ENCODE data around the gene XPO6. TPM values are rescaled to one million over a fixed set of nuclear protein-coding genes. Genes with fewer than 3 reads are reported as not detected.
"Not testable (repeated sequence)": the region's sequence is repeated elsewhere in the genome, so short reads cannot be mapped to it uniquely, and the experiment has no call there.

The XPO6 gene
- total RNA-seq, 1 donor from 2014 or later, result 82.9 TPM

DNA sequence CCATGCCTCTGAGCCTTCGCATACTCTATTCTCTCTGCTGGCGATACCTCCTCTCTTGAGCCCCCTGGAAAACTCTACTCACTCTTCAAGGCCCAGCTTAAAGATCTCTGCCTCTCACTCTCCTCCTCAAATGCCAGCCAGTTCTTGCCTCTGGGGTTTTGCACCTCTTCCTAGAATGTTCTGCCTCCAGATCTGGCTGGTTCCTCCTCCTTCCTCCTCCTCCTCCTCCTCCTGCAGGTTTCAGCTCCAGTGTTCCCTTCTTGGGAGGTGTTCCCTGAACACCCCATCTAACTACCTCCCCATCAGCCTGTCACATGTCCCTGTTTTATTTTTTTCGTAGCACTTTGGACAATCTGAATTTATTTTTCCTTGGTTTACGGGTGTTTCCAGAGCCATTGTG is 45.5 kb upstream of the XPO6 start:
- H3K4me1 Mint-ChIP-seq (ENCODE audit: low read depth), result no peaks in the 10 kb centered on the region
- peaks cover 4% of the 10 kb centered on the region for H3K9me3 Mint-ChIP-seq (ENCODE audit: low read depth)
- peaks cover 11% of the 10 kb centered on the region for H3K27me3 Mint-ChIP-seq
- no peak overlapping the region for H3K27ac Mint-ChIP-seq
- DNase-seq (ENCODE audit: low spot score, unreplicated experiment), result no peak
- H3K36me3 Mint-ChIP-seq (ENCODE audit: insufficient read depth), result no peaks in the 10 kb centered on the region
- TF ChIP-seq, protein P1, sequence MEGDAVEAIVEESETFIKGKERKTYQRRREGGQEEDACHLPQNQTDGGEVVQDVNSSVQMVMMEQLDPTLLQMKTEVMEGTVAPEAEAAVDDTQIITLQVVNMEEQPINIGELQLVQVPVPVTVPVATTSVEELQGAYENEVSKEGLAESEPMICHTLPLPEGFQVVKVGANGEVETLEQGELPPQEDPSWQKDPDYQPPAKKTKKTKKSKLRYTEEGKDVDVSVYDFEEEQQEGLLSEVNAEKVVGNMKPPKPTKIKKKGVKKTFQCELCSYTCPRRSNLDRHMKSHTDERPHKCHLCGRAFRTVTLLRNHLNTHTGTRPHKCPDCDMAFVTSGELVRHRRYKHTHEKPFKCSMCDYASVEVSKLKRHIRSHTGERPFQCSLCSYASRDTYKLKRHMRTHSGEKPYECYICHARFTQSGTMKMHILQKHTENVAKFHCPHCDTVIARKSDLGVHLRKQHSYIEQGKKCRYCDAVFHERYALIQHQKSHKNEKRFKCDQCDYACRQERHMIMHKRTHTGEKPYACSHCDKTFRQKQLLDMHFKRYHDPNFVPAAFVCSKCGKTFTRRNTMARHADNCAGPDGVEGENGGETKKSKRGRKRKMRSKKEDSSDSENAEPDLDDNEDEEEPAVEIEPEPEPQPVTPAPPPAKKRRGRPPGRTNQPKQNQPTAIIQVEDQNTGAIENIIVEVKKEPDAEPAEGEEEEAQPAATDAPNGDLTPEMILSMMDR (IDR thresholded peaks at IDR 0.05; ENCODE audit: unreplicated experiment), result no peak
- H3K4me3 Mint-ChIP-seq (ENCODE audit: low read depth), result no peak overlapping the region

DNA sequence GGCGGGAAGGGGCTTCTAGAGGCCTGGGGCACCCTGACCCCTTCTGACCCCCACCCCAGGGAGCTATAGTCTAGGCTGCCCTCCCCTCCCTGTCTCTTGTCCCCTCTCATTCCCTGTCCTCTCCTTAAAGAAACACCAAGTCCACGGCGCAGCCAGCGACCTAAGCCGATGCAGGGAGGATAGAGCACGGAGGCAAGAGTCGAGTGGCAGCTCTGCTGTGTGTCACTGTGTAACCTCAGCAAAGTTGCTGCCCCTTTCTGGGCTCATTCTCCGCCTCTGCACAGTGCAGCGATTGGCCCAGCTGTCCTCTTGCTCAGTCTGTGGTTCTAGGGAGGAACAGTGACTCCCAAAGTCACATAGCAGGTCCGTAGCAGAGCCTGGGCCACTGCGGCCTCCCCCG is 44.1 kb upstream of the XPO6 start:
- Mint-ChIP-seq H3K36me3 (ENCODE audit: insufficient read depth) (no peaks in the 10 kb centered on the region), H3K9me3 (ENCODE audit: low read depth) (peaks cover 4% of the 10 kb centered on the region), H3K4me1 (ENCODE audit: low read depth) (no peaks in the 10 kb centered on the region), H3K27me3 (peaks cover 8% of the 10 kb centered on the region), H3K27ac (no peak overlapping the region), H3K4me3 (ENCODE audit: low read depth) (no peak overlapping the region)
- TF ChIP-seq, protein P1 (IDR thresholded peaks at IDR 0.05; ENCODE audit: unreplicated experiment), result no peak
- DNase-seq (ENCODE audit: low spot score, unreplicated experiment), result no peak

DNA sequence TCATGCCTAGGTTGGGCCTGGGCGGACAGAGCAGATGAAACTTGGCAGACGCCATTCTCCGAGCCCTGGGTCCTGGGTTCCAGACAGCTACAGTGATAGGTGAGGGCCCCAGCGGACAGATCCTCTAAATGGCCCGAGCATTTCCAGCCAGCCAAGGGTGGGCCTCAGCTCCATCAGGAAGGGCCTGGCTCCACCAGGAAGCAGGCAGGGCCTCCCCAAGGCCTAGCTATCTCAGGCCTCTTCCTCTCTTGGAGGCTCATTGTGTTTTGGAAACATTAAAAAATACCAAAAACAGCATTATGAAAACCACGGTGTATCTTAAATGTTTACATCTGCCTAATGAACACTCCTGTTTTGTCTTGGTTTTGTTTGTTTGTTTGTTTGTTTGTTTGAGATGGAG is 42.4 kb upstream of the XPO6 start:
- no peak for DNase-seq (ENCODE audit: low spot score, unreplicated experiment)
- TF ChIP-seq, protein P1 (IDR thresholded peaks at IDR 0.05; ENCODE audit: unreplicated experiment), result no peak
- Mint-ChIP-seq H3K36me3 (ENCODE audit: insufficient read depth) (no peaks in the 10 kb centered on the region), H3K27ac (no peak overlapping the region), H3K4me3 (ENCODE audit: low read depth) (no peak overlapping the region), H3K4me1 (ENCODE audit: low read depth) (no peaks in the 10 kb centered on the region), H3K9me3 (ENCODE audit: low read depth) (peaks cover 4% of the 10 kb centered on the region), H3K27me3 (no peaks in the 10 kb centered on the region)

DNA sequence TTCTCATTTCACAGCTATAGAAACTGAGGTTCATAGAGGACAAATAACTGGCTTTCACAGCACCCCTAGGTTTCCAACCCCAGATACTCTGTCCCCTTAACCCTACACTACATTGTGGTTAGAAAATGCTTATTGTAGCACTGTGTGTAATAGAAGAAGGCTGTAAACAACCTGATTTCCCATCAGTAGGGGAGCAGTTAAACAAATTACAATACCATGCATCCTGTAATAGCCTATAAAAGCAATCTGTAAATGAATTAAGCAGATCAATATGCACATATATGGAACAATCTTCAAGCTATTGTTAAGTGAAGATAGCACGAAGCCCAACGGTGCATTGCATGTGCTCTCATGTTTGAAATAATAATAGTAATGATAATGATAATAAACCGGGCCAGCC is 39.2 kb upstream of the XPO6 start:
- H3K27me3 Mint-ChIP-seq, result no peaks in the 10 kb centered on the region
- no peak overlapping the region for H3K27ac Mint-ChIP-seq
- H3K4me1 Mint-ChIP-seq (ENCODE audit: low read depth), result no peaks in the 10 kb centered on the region
- peaks cover 4% of the 10 kb centered on the region for H3K9me3 Mint-ChIP-seq (ENCODE audit: low read depth)
- no peak for DNase-seq (ENCODE audit: low spot score, unreplicated experiment)
- TF ChIP-seq, protein P1 (IDR thresholded peaks at IDR 0.05; ENCODE audit: unreplicated experiment), result no peak
- no peak overlapping the region for H3K4me3 Mint-ChIP-seq (ENCODE audit: low read depth)
- no peaks in the 10 kb centered on the region for H3K36me3 Mint-ChIP-seq (ENCODE audit: insufficient read depth)

DNA sequence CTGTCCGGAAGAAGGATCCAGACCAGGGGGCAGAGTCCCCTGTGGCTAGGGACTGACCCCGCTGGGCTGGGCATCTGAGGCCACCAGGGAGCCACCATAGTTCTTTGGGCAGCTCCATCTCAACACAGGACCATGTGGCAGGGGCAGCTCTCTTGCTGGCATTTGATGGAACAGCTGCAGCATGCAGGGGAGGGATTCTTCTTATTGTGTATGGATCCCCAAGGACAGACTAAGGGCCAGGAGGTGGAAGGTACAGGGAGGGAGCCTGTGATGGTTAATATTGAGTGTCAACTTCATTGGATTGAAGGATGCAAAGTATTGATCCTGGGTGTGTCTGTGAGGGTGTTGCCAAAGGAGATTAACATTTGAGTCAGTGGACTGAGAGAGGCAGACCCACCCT is 37.7 kb upstream of the XPO6 start:
- H3K27ac Mint-ChIP-seq; H3K4me3 Mint-ChIP-seq (ENCODE audit: low read depth); H3K27me3 Mint-ChIP-seq; H3K9me3 Mint-ChIP-seq (ENCODE audit: low read depth); H3K4me1 Mint-ChIP-seq (ENCODE audit: low read depth); H3K36me3 Mint-ChIP-seq (ENCODE audit: insufficient read depth); DNase-seq (ENCODE audit: low spot score, unreplicated experiment): not testable (repeated sequence)

DNA sequence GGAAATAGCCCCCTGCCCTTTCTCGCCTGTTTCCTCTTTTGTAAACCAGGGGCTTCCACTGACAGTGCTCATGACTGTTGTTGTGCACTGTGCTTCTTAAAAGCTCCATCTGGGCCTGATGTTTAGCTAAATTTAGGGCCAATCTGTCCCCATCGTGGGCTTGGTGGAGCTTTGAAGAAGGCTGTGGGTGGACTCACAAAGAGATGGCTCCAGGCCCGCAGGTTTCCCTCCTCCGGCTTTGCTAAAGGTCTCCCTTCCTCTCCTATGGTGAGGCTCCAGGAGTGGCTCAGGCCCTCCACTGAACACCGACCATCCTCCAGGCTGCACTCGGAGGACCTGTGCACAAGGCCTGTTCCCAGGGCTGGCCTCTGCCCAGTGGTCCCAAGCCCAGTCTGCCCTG is 30.2 kb upstream of the XPO6 start:
- no peak overlapping the region for H3K27ac Mint-ChIP-seq
- H3K4me3 Mint-ChIP-seq (ENCODE audit: low read depth), result no peak overlapping the region
- no peaks in the 10 kb centered on the region for H3K36me3 Mint-ChIP-seq (ENCODE audit: insufficient read depth)
- TF ChIP-seq, protein P1 (IDR thresholded peaks at IDR 0.05; ENCODE audit: unreplicated experiment), result no peak
- H3K4me1 Mint-ChIP-seq (ENCODE audit: low read depth), result no peaks in the 10 kb centered on the region
- no peaks in the 10 kb centered on the region for H3K9me3 Mint-ChIP-seq (ENCODE audit: low read depth)
- no peaks in the 10 kb centered on the region for H3K27me3 Mint-ChIP-seq
- no peak for DNase-seq (ENCODE audit: low spot score, unreplicated experiment)
